SU-DHL-6 (cell line): ENCODE data around the gene TMPRSS4.

Source experiments
- H2AFZ ChIP-seq: fragments of 200-600 bp; sonication (generic); 2 replicates; pipeline ENCODE4 v1.6.1; 2014; ENCODE audit warnings: low read depth, mild to moderate bottlenecking, moderate library complexity, mixed read lengths, antibody characterized with exemption, low read length; ENCODE audit not compliant: severe bottlenecking
- H3F3A ChIP-seq: fragments of 200-600 bp; shearing (Covaris generic); 2 replicates; pipeline ENCODE4 v1.6.0; 2016; ENCODE audit warnings: antibody characterized with exemption, mild to moderate bottlenecking; ENCODE audit not compliant: insufficient read depth
- H3K27ac ChIP-seq: fragments of 200-600 bp; sonication (generic); 2 replicates; pipeline ENCODE4 v1.5.1; 2016; ENCODE audit warnings: low read depth, mild to moderate bottlenecking, low read length, moderate library complexity, mixed read lengths
- H3K27me3 ChIP-seq: fragments of 200-600 bp; sonication (generic), shearing (Covaris generic); 2 replicates; pipeline ENCODE4 v1.6.0; 2014; ENCODE audit warnings: mild to moderate bottlenecking, low read length
- H3K36me3 ChIP-seq: fragments of 200-600 bp; sonication (generic); 2 replicates; pipeline ENCODE4 v1.6.1; 2014; ENCODE audit warnings: mild to moderate bottlenecking, low read length, mixed read lengths
- H3K4me2 ChIP-seq: fragments of 300-600, 200-600 bp; shearing (Covaris generic), sonication (generic); 2 replicates; pipeline ENCODE4 v1.6.0; 2014; ENCODE audit warnings: low read length, low read depth, mild to moderate bottlenecking; ENCODE audit not compliant: poor library complexity, severe bottlenecking
- H3K4me3 ChIP-seq: fragments of 200-600 bp; sonication (generic); 2 replicates; pipeline ENCODE4 v1.5.1; 2014; ENCODE audit warnings: antibody characterized with exemption, low read length, mild to moderate bottlenecking, mixed read lengths; ENCODE audit not compliant: insufficient read depth, poor library complexity, severe bottlenecking
- H3K79me2 ChIP-seq: fragments of 200-600 bp; sonication (generic); 2 replicates; pipeline ENCODE4 v1.6.1; 2014; ENCODE audit warnings: mild to moderate bottlenecking, low read length, moderate library complexity; ENCODE audit not compliant: insufficient read depth
- H3K9ac ChIP-seq: fragments of 200-600 bp; sonication (generic); 2 replicates; pipeline ENCODE4 v1.7.0; 2014; ENCODE audit warnings: mild to moderate bottlenecking, low read length
- H3K9me2 ChIP-seq: fragments of 200-600 bp; sonication (generic); replicated peaks from 2 replicates; pipeline ENCODE4 v1.6.1; 2014; ENCODE audit warnings: low read length; ENCODE audit not compliant: insufficient read depth
- H3K9me3 ChIP-seq: fragments of 200-600 bp; sonication (generic); 2 replicates; pipeline ENCODE4 v1.6.1; 2014; ENCODE audit warnings: low read length, mixed read lengths; ENCODE audit not compliant: insufficient read depth
- H4K20me1 ChIP-seq: fragments of 200-600 bp; sonication (generic); 2 replicates; pipeline ENCODE4 v1.6.1; 2014; ENCODE audit warnings: low read depth, mild to moderate bottlenecking, antibody characterized with exemption, low read length, moderate library complexity, mixed read lengths
- CTCF ChIP-seq: fragments of 200-600 bp; sonication (generic); IDR thresholded peaks from one replicate; pipeline ENCODE4 v1.5.1; 2017; ENCODE audit warnings: antibody characterized with exemption, mild to moderate bottlenecking, low read length, moderate library complexity; ENCODE audit not compliant: insufficient read depth, poor library complexity, severe bottlenecking
- EZH2phosphoT487 ChIP-seq: fragments of 200-600 bp; sonication (generic), shearing (Covaris generic); conservative IDR thresholded peaks from 2 replicates; pipeline ENCODE4 v1.6.1; 2018; ENCODE audit warnings: mild to moderate bottlenecking, antibody characterized with exemption, low read length, moderate library complexity, mixed read lengths

TMPRSS4 gene

GRCh38 chr11:118164885-118165284, 88.0 kb downstream of the TMPRSS4 start:
- TF ChIP-seq CTCF (no peak), EZH2phosphoT487 (no peak)
- no peaks in the 10 kb centered on the region for H3K9me2 ChIP-seq
- no peaks in the 10 kb centered on the region for H3K9me3 ChIP-seq
- no peak overlapping the region for H2AFZ ChIP-seq
- H3K27ac ChIP-seq: no peak overlapping the region
- no peak overlapping the region for H3K4me3 ChIP-seq
- no peaks in the 10 kb centered on the region for H4K20me1 ChIP-seq
- no peaks in the 10 kb centered on the region for H3K36me3 ChIP-seq
- no peak overlapping the region for H3K9ac ChIP-seq
- no peaks in the 10 kb centered on the region for H3K79me2 ChIP-seq
- no peaks in the 10 kb centered on the region for H3F3A ChIP-seq
- no peaks in the 10 kb centered on the region for H3K27me3 ChIP-seq
- H3K4me2 ChIP-seq: no peak overlapping the region

GRCh38 chr11:118166641-118167040, 89.8 kb downstream of the TMPRSS4 start:
- no peak overlapping the region for H3K4me2 ChIP-seq
- H3F3A ChIP-seq: no peaks in the 10 kb centered on the region
- no peaks in the 10 kb centered on the region for H3K36me3 ChIP-seq
- no peaks in the 10 kb centered on the region for H4K20me1 ChIP-seq
- H3K27me3 ChIP-seq: no peaks in the 10 kb centered on the region
- H3K9me2 ChIP-seq: no peaks in the 10 kb centered on the region
- no peak overlapping the region for H3K9ac ChIP-seq
- no peaks in the 10 kb centered on the region for H3K9me3 ChIP-seq
- H3K4me3 ChIP-seq: no peak overlapping the region
- H3K79me2 ChIP-seq: no peaks in the 10 kb centered on the region
- H3K27ac ChIP-seq: no peak overlapping the region
- H2AFZ ChIP-seq: no peak overlapping the region
- TF ChIP-seq CTCF (no peak), EZH2phosphoT487 (no peak)

- Histone ChIP-seq H3K9me3 (no peaks in the 10 kb centered on the region), H3K79me2 (no peaks in the 10 kb centered on the region), H3K4me3 (no peak overlapping the region), H2AFZ (no peak overlapping the region), H3K9ac (no peak overlapping the region), H3K27ac (no peak overlapping the region), H3K4me2 (no peak overlapping the region), H3K9me2 (no peaks in the 10 kb centered on the region), H3K27me3 (no peaks in the 10 kb centered on the region), H4K20me1 (no peaks in the 10 kb centered on the region), H3F3A (no peaks in the 10 kb centered on the region), H3K36me3 (no peaks in the 10 kb centered on the region)
- TF ChIP-seq EZH2phosphoT487: no peak
- no peak for TF ChIP-seq CTCF
Observed at GRCh38 chr11:118167253-118167652, 90.4 kb downstream of the TMPRSS4 start.
